Mucosa of rectum (tissue), 2 donors: Measurements from ENCODE around the gene BTNL2.
A peak's percentile ranks its signal among the peaks of the same experiment; 100 is the strongest.
"Not testable (repeated sequence)": the region's sequence is repeated elsewhere in the genome, so short reads cannot be mapped to it uniquely, and the experiment has no call there.

ENCODE experiments used
- H3K27ac ChIP-seq, 2 donors: one replicate each; pipeline ENCODE4 v1.7.0; 2013; ENCODE audit warnings: inconsistent platforms in 2 of 2, low read depth in 2 of 2, low read length in 2 of 2
- H3K27me3 ChIP-seq, 2 donors: one replicate each; pipeline ENCODE4 v1.7.0; 2013; ENCODE audit warnings: low read length in 2 of 2; ENCODE audit not compliant: control insufficient read depth in 2 of 2, insufficient read depth in 2 of 2
- H3K36me3 ChIP-seq, 2 donors: one replicate each; pipeline ENCODE4 v1.7.0; 2013; ENCODE audit warnings: low read length in 2 of 2; ENCODE audit not compliant: control insufficient read depth in 2 of 2, insufficient read depth in 2 of 2
- H3K4me1 ChIP-seq, 2 donors: one replicate each; pipeline ENCODE4 v1.7.0; 2013; ENCODE audit warnings: low read length in 2 of 2, mild to moderate bottlenecking in 1 of 2; ENCODE audit not compliant: control insufficient read depth in 2 of 2, insufficient read depth in 2 of 2
- H3K4me3 ChIP-seq, 2 donors: one replicate each; pipeline ENCODE4 v1.7.0; 2013; ENCODE audit warnings: low read length in 2 of 2
- H3K9ac ChIP-seq, 2 donors: one replicate each; pipeline ENCODE4 v1.7.0; 2013; ENCODE audit warnings: low read length in 2 of 2, low read depth in 1 of 2, mild to moderate bottlenecking in 1 of 2
- H3K9me3 ChIP-seq, 2 donors: one replicate each; pipeline ENCODE4 v1.7.0; 2013; ENCODE audit warnings: low read length in 2 of 2; ENCODE audit not compliant: control insufficient read depth in 2 of 2
- donor health status: healthy.
- donor health status: Normal muscosa, but diverticular disease.

The BTNL2 gene

DNA sequence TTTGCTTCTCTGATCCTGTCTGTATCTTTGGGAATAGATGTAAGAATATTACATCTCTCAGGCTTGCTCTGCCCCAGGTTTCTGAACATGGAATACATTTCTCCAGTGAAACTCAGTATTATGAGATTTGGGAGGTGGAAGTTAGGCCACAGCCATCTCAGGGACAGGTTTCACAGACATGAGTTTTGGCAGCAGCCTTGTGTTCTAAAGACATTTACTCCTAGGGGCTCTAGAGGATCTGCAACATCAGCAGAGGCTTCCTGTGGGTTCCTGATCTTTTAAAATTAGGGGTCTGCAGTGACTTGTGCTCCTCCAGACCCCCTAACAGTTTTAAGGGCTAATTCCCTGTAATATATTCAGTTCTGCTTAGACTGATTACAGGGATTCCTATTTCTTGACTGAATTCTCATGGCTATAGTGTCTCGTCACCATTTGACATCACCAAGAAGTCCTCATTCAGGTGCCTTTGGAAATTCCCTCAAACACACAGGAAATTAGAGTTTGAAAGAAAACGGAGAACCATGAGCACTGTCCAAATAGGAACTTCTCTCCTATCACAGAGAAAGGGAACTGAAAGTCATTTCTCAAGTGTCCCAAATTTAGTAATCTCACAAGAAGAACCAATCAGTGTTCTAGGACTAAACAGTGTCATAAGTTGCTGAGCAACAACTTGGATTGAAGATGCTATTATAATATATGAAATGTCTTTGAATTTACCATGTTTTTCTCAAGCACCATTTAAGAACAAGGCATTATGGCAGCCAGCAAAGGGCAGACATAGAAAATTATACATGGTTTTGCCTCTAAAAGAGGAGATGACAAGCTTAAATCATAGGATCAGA is 30.2 kb upstream of the BTNL2 start:
- Histone ChIP-seq H3K9me3 (no peaks in the 10 kb centered on the region), H3K9ac (no peak overlapping the region), H3K4me1 (no peaks in the 10 kb centered on the region), H3K4me3 (no peak overlapping the region), H3K27ac (peak overlapping the region; percentile 72 to 73), H3K36me3 (no peaks in the 10 kb centered on the region), H3K27me3 (peaks cover 0 to 3% of the 10 kb centered on the region in 2 donors)

DNA sequence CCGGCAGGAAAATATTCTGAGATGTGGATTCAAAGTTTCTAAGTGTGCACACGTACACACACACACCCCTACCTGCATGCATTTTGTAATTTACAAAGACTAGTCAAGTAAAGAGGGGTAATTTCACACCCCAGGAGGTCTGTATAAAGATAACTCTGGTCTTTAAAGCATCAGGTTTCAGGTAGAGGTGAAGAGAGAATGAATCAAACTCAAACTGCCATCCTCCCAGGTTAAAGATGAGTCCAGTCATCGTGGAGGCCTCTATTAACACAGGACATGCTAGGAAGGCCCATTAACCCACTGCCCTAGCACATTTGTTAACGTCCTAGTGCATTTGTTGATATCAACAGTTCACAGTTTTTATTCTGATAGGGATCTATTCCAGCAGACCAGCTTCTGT is 29.2 kb upstream of the BTNL2 start:
- Histone ChIP-seq H3K27ac (peak overlapping the region; percentile 31 to 60), H3K27me3 (peaks cover 0 to 3% of the 10 kb centered on the region in 2 donors), H3K9ac (no peak overlapping the region), H3K36me3 (no peaks in the 10 kb centered on the region), H3K4me1 (no peaks in the 10 kb centered on the region), H3K4me3 (no peak overlapping the region), H3K9me3 (no peaks in the 10 kb centered on the region)

DNA sequence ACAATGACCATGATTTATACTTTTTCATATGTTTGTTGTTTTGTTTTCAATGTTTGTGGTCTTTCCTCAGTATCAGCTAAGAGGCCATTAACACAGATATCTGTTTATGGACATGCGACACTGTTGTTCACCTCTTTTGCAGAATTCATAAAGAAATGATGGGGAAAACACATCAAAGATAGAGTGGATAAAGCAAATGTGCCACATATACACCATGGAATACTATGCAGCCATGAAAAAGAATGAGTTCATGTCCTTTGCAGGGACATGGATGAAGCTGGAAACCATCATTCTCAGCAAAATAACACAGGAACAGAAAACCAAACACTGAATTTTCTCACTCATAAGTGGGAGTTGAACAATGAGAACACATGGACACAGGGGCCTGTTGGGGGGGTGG is 27.0 kb upstream of the BTNL2 start:
- not testable (repeated sequence) for H3K4me3 ChIP-seq, H3K27me3 ChIP-seq, H3K36me3 ChIP-seq, H3K9ac ChIP-seq, H3K27ac ChIP-seq, H3K4me1 ChIP-seq, H3K9me3 ChIP-seq

GRCh38 chr6:32432050-32432450 is 25.1 kb upstream of the BTNL2 start:
- Histone ChIP-seq H3K4me3 (no peak overlapping the region), H3K36me3 (no peaks in the 10 kb centered on the region), H3K9ac (no peak overlapping the region), H3K27ac (no peak overlapping the region), H3K27me3 (no peaks in the 10 kb centered on the region), H3K4me1 (no peaks in the 10 kb centered on the region), H3K9me3 (no peaks in the 10 kb centered on the region)

GRCh38 chr6:32431142-32431541 is 24.2 kb upstream of the BTNL2 start:
- Histone ChIP-seq H3K27me3 (no peaks in the 10 kb centered on the region), H3K4me3 (no peak overlapping the region), H3K9ac (no peak overlapping the region), H3K9me3 (no peaks in the 10 kb centered on the region), H3K4me1 (no peaks in the 10 kb centered on the region), H3K36me3 (no peaks in the 10 kb centered on the region), H3K27ac (no peak overlapping the region)

- Histone ChIP-seq H3K4me1 (no peaks in the 10 kb centered on the region), H3K9me3 (no peaks in the 10 kb centered on the region), H3K27me3 (no peaks in the 10 kb centered on the region), H3K36me3 (no peaks in the 10 kb centered on the region), H3K27ac (no peak overlapping the region), H3K4me3 (no peak overlapping the region), H3K9ac (no peak overlapping the region)
Observed at GRCh38 chr6:32430179-32430578, 23.2 kb upstream of the BTNL2 start.

GRCh38 chr6:32427934-32428474 is 21.0 kb upstream of the BTNL2 start:
- H3K27me3 ChIP-seq: no peaks in the 10 kb centered on the region
- H3K36me3 ChIP-seq: no peaks in the 10 kb centered on the region
- H3K27ac ChIP-seq: no peak overlapping the region
- H3K9ac ChIP-seq: no peak overlapping the region
- H3K4me1 ChIP-seq: no peaks in the 10 kb centered on the region
- H3K9me3 ChIP-seq: no peaks in the 10 kb centered on the region
- no peak overlapping the region for H3K4me3 ChIP-seq

DNA sequence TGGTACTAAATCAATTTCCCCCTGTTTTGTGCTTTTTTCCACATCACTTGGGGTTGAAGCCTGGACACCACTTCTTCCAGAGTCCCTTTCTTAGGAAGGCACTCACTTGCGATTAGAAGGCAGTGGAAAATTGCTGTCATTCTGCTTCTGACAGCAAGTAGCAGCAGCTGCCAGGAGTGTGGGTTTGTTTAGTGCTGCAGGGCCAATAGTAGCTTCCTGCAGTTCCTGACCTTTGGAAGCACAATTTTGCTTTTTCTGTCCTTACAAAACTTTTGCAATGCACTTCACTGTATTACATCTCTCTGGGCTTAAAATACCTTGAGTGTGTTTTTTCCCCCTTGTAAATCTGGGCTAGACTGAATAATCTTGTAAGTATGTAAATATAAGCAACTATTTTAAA is 20.2 kb upstream of the BTNL2 start:
- Histone ChIP-seq H3K9ac (no peak overlapping the region), H3K4me3 (no peak overlapping the region), H3K36me3 (no peaks in the 10 kb centered on the region), H3K9me3 (no peaks in the 10 kb centered on the region), H3K27me3 (no peaks in the 10 kb centered on the region), H3K27ac (no peak overlapping the region), H3K4me1 (no peaks in the 10 kb centered on the region)

DNA sequence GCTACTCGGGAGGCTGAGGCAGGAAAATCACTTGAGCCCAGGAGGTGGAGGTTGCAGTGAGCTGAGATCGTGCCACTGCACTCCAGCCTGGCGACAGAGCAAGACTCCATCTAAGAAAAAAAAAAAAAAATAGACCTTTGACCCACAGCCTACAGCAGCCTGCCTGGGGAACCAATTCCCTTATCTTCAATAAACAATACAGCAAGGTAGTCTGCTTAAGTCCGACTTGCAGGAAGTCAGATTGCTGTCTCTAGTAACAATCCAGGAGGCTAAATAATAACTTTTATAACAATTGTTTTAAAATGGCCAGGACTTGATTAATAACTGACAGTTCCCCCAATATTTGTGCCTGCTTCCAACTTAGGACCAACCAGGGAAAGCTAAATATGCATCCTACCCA is 19.4 kb upstream of the BTNL2 start:
- H3K9me3 ChIP-seq: no peaks in the 10 kb centered on the region
- no peak overlapping the region for H3K27ac ChIP-seq
- H3K27me3 ChIP-seq: no peaks in the 10 kb centered on the region
- H3K4me1 ChIP-seq: no peaks in the 10 kb centered on the region
- no peaks in the 10 kb centered on the region for H3K36me3 ChIP-seq
- no peak overlapping the region for H3K4me3 ChIP-seq
- H3K9ac ChIP-seq: no peak overlapping the region

DNA sequence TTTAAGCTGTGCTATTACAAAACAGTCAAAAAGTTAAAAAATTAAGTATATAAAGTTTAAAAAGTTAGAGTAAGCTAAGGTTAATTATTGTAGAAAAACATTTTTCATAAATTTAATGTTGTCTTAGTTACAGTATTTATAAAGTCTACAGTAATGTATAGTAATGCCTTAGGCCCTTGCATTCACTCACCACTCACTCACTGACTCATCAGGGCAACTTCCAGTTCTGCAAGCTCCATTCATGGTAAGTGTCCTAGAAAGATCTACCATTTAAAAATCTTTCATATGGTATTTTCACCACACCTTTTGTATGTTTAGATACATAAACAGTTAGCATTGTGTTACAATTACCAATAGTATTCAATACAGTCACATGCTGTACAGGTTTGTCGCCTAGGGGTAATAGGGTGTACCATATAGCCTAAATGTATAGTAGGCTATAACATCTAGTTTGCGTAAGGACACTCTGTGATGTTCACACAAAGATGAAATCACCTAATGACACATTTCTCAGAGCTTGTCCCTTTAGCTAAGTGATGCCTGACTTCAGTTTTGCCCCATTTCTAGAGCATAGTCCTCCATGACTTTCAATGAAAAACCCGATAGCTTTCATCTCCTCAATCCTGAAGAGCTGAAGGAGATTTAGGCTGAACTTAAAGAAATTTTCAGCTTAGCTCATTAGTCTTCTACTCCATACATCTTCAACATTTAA is 17.8 kb upstream of the BTNL2 start:
- Histone ChIP-seq H3K4me3 (no peak overlapping the region), H3K27me3 (peaks cover 8 to 11% of the 10 kb centered on the region in 2 donors), H3K4me1 (no peaks in the 10 kb centered on the region), H3K27ac (no peak overlapping the region), H3K9me3 (no peaks in the 10 kb centered on the region), H3K9ac (no peak overlapping the region), H3K36me3 (no peaks in the 10 kb centered on the region)
